Stimulated activated CD4-positive, alpha-beta T cell treated with anti-CD3 and anti-CD28 coated beads, Interleukin-2, amount 100 ng/mL, for 24 hours (primary cell): ENCODE measurements around the gene TMPRSS15.

Experiments
- DNase-seq, 2 donors: peaks; one replicate each; pipeline ENCODE4 v3.0.0-alpha.2; 2020

The TMPRSS15 gene

GRCh38 chr21:18340387-18340942 is 63.1 kb downstream of the TMPRSS15 start:
- DNase-seq: no peak

GRCh38 chr21:18335651-18336236 is 67.8 kb downstream of the TMPRSS15 start:
- DNase-seq: no peak

- DNase-seq: no peak
Measured at GRCh38 chr21:18334066-18334465, 69.5 kb downstream of the TMPRSS15 start.

- DNase-seq: no peak
Measured at GRCh38 chr21:18318156-18318555, 85.4 kb downstream of the TMPRSS15 start.

- no peak for DNase-seq
Measured at GRCh38 chr21:18298228-18298627, 105.4 kb downstream of the TMPRSS15 start.

GRCh38 chr21:18294100-18294499 is 109.5 kb downstream of the TMPRSS15 start:
- no peak for DNase-seq

GRCh38 chr21:18289876-18290275 is 113.7 kb downstream of the TMPRSS15 start:
- DNase-seq: no peak

- DNase-seq: no peak
Measured at GRCh38 chr21:18285379-18285778, 118.2 kb downstream of the TMPRSS15 start.

- no peak for DNase-seq
Measured at GRCh38 chr21:18275781-18276180, 127.8 kb downstream of the TMPRSS15 start.

- DNase-seq: no peak
Measured at GRCh38 chr21:18274370-18274769, 129.2 kb downstream of the TMPRSS15 start.

- no peak for DNase-seq
Measured at GRCh38 chr21:18273400-18273799, 130.2 kb downstream of the TMPRSS15 start.

- no peak for DNase-seq
Measured at GRCh38 chr21:18269856-18270255, 133.7 kb downstream of the TMPRSS15 start.

- no peak for DNase-seq
Measured at GRCh38 chr21:18268906-18269305, 134.7 kb downstream of the TMPRSS15 start.

GRCh38 chr21:18267496-18267895 is 136.1 kb downstream of the TMPRSS15 start:
- no peak for DNase-seq

GRCh38 chr21:18265944-18266343 is 137.6 kb downstream of the TMPRSS15 start:
- DNase-seq: no peak

- DNase-seq: no peak
Measured at GRCh38 chr21:18253799-18254198, 149.8 kb downstream of the TMPRSS15 start.

GRCh38 chr21:18253221-18253620 is 150.4 kb downstream of the TMPRSS15 start:
- DNase-seq: no peak

- no peak for DNase-seq
Measured at GRCh38 chr21:18252680-18253079, 150.9 kb downstream of the TMPRSS15 start.

- DNase-seq: no peak
Measured at GRCh38 chr21:18252256-18252655, 151.3 kb downstream of the TMPRSS15 start.

GRCh38 chr21:18251065-18251464 is 152.5 kb downstream of the TMPRSS15 start:
- no peak for DNase-seq

GRCh38 chr21:18249672-18250071 is 153.9 kb downstream of the TMPRSS15 start:
- DNase-seq: no peak

GRCh38 chr21:18248171-18248570 is 155.4 kb downstream of the TMPRSS15 start:
- DNase-seq: no peak

- DNase-seq: no peak
Measured at GRCh38 chr21:18245464-18245967, 158.1 kb downstream of the TMPRSS15 start.

GRCh38 chr21:18244671-18245463 is 158.7 kb downstream of the TMPRSS15 start, which contains the start of gene CHODL:
TSS of gene CHODL (plus strand) at chr21:18244833. CDS start at chr21:18245224, 391 bp downstream.
- DNase-seq: peak in 1 of 2 donors; percentile 0
